Lung (tissue), 12 donors: ENCODE data around the gene CELSR1. TPM values are rescaled to one million over a fixed set of nuclear protein-coding genes. Genes with fewer than 3 reads are reported as not detected.

Experiments
- ATAC-seq: fragments of 200-7000 bp; cut with Tn5 transposase; one replicate; pipeline ENCODE4 v1.9.1; 2020; ENCODE audit warnings: moderate number of reproducible peaks; ENCODE audit not compliant: insufficient read depth, low FRiP score
- DNase-seq, 3 donors: peaks; one replicate each; pipeline ENCODE4 v3.0.0-alpha.2; 2013 to 2017
- H3K27ac ChIP-seq, 2 donors: one replicate each; pipeline ENCODE4 v1.5.1; 2013; ENCODE audit warnings: mild to moderate bottlenecking in 2 of 2, moderate library complexity in 2 of 2, control low read depth in 1 of 2, inconsistent platforms in 1 of 2, low read depth in 1 of 2, low read length in 1 of 2
- H3K27me3 ChIP-seq, 3 donors: one replicate each; pipeline ENCODE4 v1.5.1; 2013; ENCODE audit warnings: low read length in 2 of 3; ENCODE audit not compliant: control insufficient read depth in 3 of 3, insufficient read depth in 3 of 3
- H3K36me3 ChIP-seq, 4 donors: one replicate each; pipeline ENCODE4 v1.5.1; 2013; ENCODE audit warnings: low read length in 4 of 4, mild to moderate bottlenecking in 1 of 4, moderate library complexity in 1 of 4; ENCODE audit not compliant: control insufficient read depth in 4 of 4, insufficient read depth in 4 of 4
- H3K4me1 ChIP-seq, 5 donors: one replicate each; pipeline ENCODE4 v1.5.1; 2013; ENCODE audit warnings: low read length in 5 of 5, mild to moderate bottlenecking in 2 of 5, moderate library complexity in 1 of 5; ENCODE audit not compliant: control insufficient read depth in 5 of 5, insufficient read depth in 5 of 5
- H3K4me3 ChIP-seq: one replicate; pipeline ENCODE4 v1.5.1; 2013; ENCODE audit warnings: mild to moderate bottlenecking, control low read depth, moderate library complexity
- H3K9ac ChIP-seq, 2 donors: one replicate each; pipeline ENCODE4 v1.5.1; 2013; ENCODE audit warnings: low read length in 2 of 2, control low read depth in 1 of 2; ENCODE audit not compliant: insufficient read depth in 1 of 2
- H3K9me3 ChIP-seq, 4 donors: one replicate each; pipeline ENCODE4 v1.5.1; 2013; ENCODE audit warnings: low read length in 3 of 4, mild to moderate bottlenecking in 1 of 4, moderate library complexity in 1 of 4; ENCODE audit not compliant: control insufficient read depth in 4 of 4, insufficient read depth in 3 of 4
- WGBS, 2 donors: extraction: QIAGEN DNeasy Blood & Tissue Kit; methylation state at CpG; one replicate each; pipeline ENCODE4 v1.1.7; 2013; 5-methylcytosine and 5-hydroxymethylcytosine counted together
- polyA plus RNA-seq, 2 donors: library from polyadenylated mRNA; stranded (reverse); fragments of 200-250 nt; gene quantifications; one replicate each; pipeline ENCODE4 v1.2.1, GENCODE V29; 2013
- total RNA-seq, 2 donors: library from RNA; depleted of rRNA in 1 of 2; stranded (reverse); fragments of >200 nt in 1 of 2; gene quantifications; one replicate each; pipeline ENCODE4 v1.2.1, GENCODE V29; 2014 to 2021
- TF ChIP-seq, protein P1 (sequence below): IDR thresholded peaks from 2 replicates; pipeline ENCODE4 v1.5.1; 2012; ENCODE audit warnings: mild to moderate bottlenecking; ENCODE audit errors: control extremely low read depth, extremely low read depth
- donor health status: control.
- donor health status: control.
- donor health status: Bipolar disorder and iron deficiency.
- donor health status: healthy.
- donor health status: DM: yes; HTN: yes; CAD: no.

Gene CELSR1
- total and polyA plus RNA-seq, 4 donors: 14.0 to 65.9 (median 32.7) TPM

DNA sequence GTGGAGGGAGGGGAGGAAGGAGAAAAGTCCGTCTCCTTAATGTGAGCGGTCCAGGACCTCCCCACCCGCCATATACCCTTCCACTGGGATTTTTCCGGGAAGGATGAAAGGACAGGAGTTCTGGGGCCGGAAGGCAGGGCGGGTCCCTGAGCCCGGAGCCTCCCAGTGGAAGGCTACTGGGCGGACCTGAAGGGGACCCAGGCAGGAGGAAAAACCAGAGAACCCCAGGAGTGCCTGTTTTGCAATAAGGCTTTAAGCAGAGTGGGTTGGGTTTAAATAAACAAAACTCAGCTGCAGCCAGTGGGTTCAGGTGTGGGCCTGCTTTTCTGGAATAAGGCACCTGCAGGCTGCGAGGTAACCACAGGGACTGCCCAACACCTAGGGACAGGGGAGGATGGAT is 1.7 kb upstream of the CELSR1 start:
- Histone ChIP-seq H3K27ac (peak overlapping the region in 1 of 2 donors; percentile 53), H3K36me3 (no peaks in the 10 kb centered on the region), H3K9ac (no peak overlapping the region), H3K4me3 (no peak overlapping the region), H3K9me3 (peaks cover 0 to 6% (median 0%) of the 10 kb centered on the region in 4 donors), H3K4me1 (peaks cover 0 to 13% (median 6%) of the 10 kb centered on the region in 5 donors), H3K27me3 (peaks cover 6 to 24% (median 20%) of the 10 kb centered on the region in 3 donors)
- ATAC-seq: no peak
- WGBS, 2 donors: 36 to 62% methylated on average over 9 of the region's 9 CpGs
- TF ChIP-seq, protein P1, sequence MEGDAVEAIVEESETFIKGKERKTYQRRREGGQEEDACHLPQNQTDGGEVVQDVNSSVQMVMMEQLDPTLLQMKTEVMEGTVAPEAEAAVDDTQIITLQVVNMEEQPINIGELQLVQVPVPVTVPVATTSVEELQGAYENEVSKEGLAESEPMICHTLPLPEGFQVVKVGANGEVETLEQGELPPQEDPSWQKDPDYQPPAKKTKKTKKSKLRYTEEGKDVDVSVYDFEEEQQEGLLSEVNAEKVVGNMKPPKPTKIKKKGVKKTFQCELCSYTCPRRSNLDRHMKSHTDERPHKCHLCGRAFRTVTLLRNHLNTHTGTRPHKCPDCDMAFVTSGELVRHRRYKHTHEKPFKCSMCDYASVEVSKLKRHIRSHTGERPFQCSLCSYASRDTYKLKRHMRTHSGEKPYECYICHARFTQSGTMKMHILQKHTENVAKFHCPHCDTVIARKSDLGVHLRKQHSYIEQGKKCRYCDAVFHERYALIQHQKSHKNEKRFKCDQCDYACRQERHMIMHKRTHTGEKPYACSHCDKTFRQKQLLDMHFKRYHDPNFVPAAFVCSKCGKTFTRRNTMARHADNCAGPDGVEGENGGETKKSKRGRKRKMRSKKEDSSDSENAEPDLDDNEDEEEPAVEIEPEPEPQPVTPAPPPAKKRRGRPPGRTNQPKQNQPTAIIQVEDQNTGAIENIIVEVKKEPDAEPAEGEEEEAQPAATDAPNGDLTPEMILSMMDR: no peak
- DNase-seq: peak in 1 of 3 donors; percentile 45

DNA sequence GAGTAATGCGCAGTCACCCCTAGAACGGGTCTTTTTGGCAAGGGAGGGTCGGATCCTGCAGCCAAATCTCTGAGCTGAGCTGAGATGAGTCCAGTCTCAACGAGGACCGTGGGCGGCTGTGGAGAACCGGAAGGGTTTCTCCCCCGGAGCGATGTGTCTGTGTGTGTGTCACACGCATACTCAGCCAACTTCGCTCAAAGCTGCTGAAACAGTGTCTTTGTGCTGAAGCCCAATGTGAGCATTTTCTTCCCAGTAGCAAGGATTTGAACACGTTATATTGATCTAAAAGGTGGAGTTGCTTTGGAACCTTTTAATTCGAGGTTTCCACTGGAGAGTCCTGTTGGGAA is 1.4 kb upstream of the CELSR1 start:
- H3K4me1 ChIP-seq: peaks cover 0 to 13% (median 6%) of the 10 kb centered on the region in 5 donors
- TF ChIP-seq, protein P1: no peak
- H3K9me3 ChIP-seq: peaks cover 0 to 6% (median 0%) of the 10 kb centered on the region in 4 donors
- H3K27ac ChIP-seq: peak overlapping the region in 1 of 2 donors; percentile 53
- no peak overlapping the region for H3K9ac ChIP-seq
- ATAC-seq (no peak), DNase-seq (peak in 1 of 3 donors; percentile 32)
- 9 to 12% methylated on average over 13 of the region's 13 CpGs for WGBS, 2 donors
- peaks cover 6 to 24% (median 21%) of the 10 kb centered on the region in 3 donors for H3K27me3 ChIP-seq
- no peaks in the 10 kb centered on the region for H3K36me3 ChIP-seq
- peak overlapping the region; percentile 27 for H3K4me3 ChIP-seq

DNA sequence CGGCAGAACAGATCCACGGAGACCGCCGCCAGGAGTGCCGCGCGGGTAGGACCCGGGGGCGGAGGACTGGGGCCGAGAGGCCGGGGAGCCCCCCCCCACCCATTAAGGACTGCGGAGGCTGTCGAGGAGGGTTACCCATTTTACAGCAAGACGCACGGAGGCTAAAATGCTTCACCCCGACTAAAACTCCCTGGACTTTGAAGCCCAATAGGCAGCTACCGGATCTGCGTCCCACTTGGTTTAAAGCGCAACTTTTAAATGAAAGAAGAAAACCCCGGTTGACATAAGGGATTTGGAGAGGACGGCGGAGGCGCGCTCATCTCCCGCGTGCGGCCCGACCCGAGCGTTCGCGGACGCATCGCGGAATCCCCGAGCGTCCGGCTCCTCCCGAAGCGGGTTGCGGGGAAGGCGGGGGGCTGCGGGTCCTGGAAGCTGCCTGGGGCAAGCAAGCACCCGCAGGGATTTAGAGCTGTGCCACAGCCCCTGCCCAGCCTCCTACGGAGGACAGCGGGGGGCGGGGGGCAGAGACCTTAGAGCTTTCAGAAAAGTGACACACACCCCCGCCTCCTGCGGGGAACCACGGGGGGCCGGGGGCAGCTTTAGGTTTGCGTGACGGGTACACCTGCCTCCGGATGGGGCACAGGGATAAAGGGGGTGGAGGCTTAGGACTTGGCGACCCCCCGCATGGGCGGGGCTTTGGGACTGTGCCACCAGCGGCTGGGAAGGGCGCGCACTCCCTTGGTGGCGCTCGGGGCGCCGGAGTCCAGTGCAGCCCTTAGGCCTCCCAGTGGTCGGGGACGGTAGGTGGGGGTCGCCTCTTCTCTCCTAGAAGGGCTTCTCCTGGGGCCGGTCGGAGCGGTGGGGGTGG is 760 bp upstream of the CELSR1 start:
- peak; percentile 14 for ATAC-seq
- Histone ChIP-seq H3K36me3 (no peaks in the 10 kb centered on the region), H3K9me3 (peaks cover 0 to 6% (median 0%) of the 10 kb centered on the region in 4 donors), H3K4me1 (peaks cover 0 to 13% (median 6%) of the 10 kb centered on the region in 5 donors), H3K27ac (peak overlapping the region; percentile 47 to 53), H3K4me3 (peak overlapping the region; percentile 27), H3K9ac (no peak overlapping the region), H3K27me3 (peaks cover 6 to 24% (median 21%) of the 10 kb centered on the region in 3 donors)
- 1 to 2% methylated on average over 70 of the region's 70 CpGs for WGBS, 2 donors
- TF ChIP-seq, protein P1: no peak
- DNase-seq: peak; percentile 44 to 51 (median 49)
